ENCODE data around the gene LCP2. TPM values are rescaled to one million over a fixed set of nuclear protein-coding genes. Genes with fewer than 3 reads are reported as not detected.

The LCP2 gene
- not detected in 2 replicates for total RNA-seq (ENCODE audit: low replicate concordance)

GRCh38 chr5:170297589-170298462, at the start of gene LCP2:
Gene LCP2, minus strand, starts transcription at chr5:170297777. Its CDS starts 166 bp downstream, at chr5:170297611.
- Histone ChIP-seq H4K20me1 (ENCODE audit: low read depth) (no peaks in the 10 kb centered on the region), H3K4me3 (no peak within 1 kb of the TSS), H3K9ac (no peak within 1 kb of the TSS), H3K36me3 (no peaks in the 10 kb centered on the region), H3K9me3 (ENCODE audit: low read depth) (no peaks in the 10 kb centered on the region), H3K79me2 (ENCODE audit: low read depth) (no peaks in the 10 kb centered on the region), H3K4me1 (peaks cover 3% of the 10 kb centered on the region), H3F3A (ENCODE audit: low read depth) (no peaks in the 10 kb centered on the region), H3K4me2 (no peak within 1 kb of the TSS), H2AFZ (replicated peaks) (no peak within 1 kb of the TSS), H3K27ac (no peak within 1 kb of the TSS), H3K27me3 (no peaks in the 10 kb centered on the region)
- Mint-ChIP-seq H3K9me3 (peaks cover 2% of the 10 kb centered on the region), H3K27ac (peak within 1 kb of the TSS; percentile 43), H3K27me3 (ENCODE audit: insufficient read depth, low read depth) (peaks cover 2% of the 10 kb centered on the region), H3K4me3 (no peak within 1 kb of the TSS), H3K4me1 (peaks cover 9% of the 10 kb centered on the region), H3K36me3 (no peaks in the 10 kb centered on the region)
- TF ChIP-seq EZH2phosphoT487 (IDR thresholded peaks at IDR 0.05): no peak
- TF ChIP-seq EZH2 (IDR thresholded peaks at IDR 0.05): no peak
- TF ChIP-seq CTCF (IDR thresholded peaks at IDR 0.05): no peak
- no peak for DNase-seq (ENCODE audit: low spot score)

DNA sequence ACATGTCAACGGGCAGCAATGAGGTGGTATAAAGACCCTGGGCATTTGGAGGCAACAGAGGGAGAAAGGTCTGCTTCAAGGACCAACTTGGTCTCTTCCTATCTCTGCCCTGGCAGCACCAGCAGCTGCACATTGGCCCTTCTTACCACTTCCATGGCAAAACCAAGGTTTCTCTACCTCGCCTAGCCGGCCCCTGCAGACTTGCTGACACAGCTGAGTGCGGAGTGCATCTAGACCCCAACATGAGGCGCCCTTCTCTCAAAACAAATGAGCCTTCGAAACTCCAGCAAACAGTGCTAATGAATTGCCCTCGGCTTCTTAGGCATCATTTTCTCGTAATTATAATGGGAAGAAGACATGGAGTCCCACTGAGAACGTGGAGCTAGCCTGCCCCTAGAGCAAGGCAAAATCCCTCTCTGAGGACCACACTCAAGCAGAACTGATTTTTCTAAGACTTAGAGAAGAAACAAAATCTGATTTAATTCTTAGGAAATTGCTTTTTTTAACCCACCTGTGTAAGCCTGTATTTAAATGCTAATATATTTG, 49.5 kb upstream of the LCP2 start:
- Histone ChIP-seq H3F3A (ENCODE audit: low read depth) (no peaks in the 10 kb centered on the region), H3K9ac (no peak overlapping the region), H3K79me2 (ENCODE audit: low read depth) (no peaks in the 10 kb centered on the region), H3K36me3 (no peaks in the 10 kb centered on the region), H4K20me1 (ENCODE audit: low read depth) (no peaks in the 10 kb centered on the region), H3K4me2 (no peak overlapping the region), H3K4me3 (no peak overlapping the region), H3K9me3 (ENCODE audit: low read depth) (no peaks in the 10 kb centered on the region), H2AFZ (replicated peaks) (no peak overlapping the region), H3K27me3 (peaks cover 15% of the 10 kb centered on the region), H3K4me1 (peaks cover 15% of the 10 kb centered on the region), H3K27ac (no peak overlapping the region)
- H3K9me3 Mint-ChIP-seq: peaks cover 26% of the 10 kb centered on the region
- peaks cover 6% of the 10 kb centered on the region for H3K36me3 Mint-ChIP-seq
- DNase-seq (ENCODE audit: low spot score): no peak
- H3K27me3 Mint-ChIP-seq (ENCODE audit: insufficient read depth, low read depth): peaks cover 7% of the 10 kb centered on the region
- no peak overlapping the region for H3K27ac Mint-ChIP-seq
- no peak for TF ChIP-seq CTCF (IDR thresholded peaks at IDR 0.05)
- no peak for TF ChIP-seq EZH2phosphoT487 (IDR thresholded peaks at IDR 0.05)
- TF ChIP-seq EZH2 (IDR thresholded peaks at IDR 0.05): no peak
- H3K4me3 Mint-ChIP-seq: no peak overlapping the region
- H3K4me1 Mint-ChIP-seq: peaks cover 26% of the 10 kb centered on the region

DNA sequence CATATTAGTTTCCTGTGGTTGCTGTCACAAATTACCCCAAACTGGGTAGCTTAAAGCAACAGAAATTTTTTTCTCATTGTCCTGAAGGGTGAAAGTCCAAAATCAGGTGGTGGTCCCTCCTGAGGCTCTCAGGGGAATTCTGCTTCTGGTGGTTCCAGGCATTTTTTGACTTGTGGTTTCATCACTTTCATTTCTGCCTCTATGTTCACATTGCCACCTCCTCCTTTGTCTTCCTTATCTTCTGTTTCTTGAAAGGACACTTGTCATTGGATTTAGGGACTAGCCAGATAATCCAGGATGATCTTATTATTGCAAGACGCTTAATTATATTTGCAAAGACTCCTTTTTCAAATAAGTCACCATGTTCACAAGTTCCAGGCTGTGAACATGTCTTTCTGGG, 48.4 kb upstream of the LCP2 start:
- Histone ChIP-seq H3K9me3 (ENCODE audit: low read depth) (no peaks in the 10 kb centered on the region), H3K79me2 (ENCODE audit: low read depth) (no peaks in the 10 kb centered on the region), H3K4me1 (peaks cover 15% of the 10 kb centered on the region), H2AFZ (replicated peaks) (no peak overlapping the region), H4K20me1 (ENCODE audit: low read depth) (no peaks in the 10 kb centered on the region), H3K27me3 (peaks cover 3% of the 10 kb centered on the region), H3F3A (ENCODE audit: low read depth) (no peaks in the 10 kb centered on the region), H3K4me2 (no peak overlapping the region), H3K9ac (no peak overlapping the region), H3K36me3 (no peaks in the 10 kb centered on the region), H3K4me3 (no peak overlapping the region), H3K27ac (no peak overlapping the region)
- Mint-ChIP-seq H3K27ac (no peak overlapping the region), H3K27me3 (ENCODE audit: insufficient read depth, low read depth) (peaks cover 12% of the 10 kb centered on the region), H3K36me3 (peaks cover 6% of the 10 kb centered on the region), H3K9me3 (peaks cover 30% of the 10 kb centered on the region), H3K4me3 (no peak overlapping the region), H3K4me1 (peaks cover 26% of the 10 kb centered on the region)
- DNase-seq (ENCODE audit: low spot score): no peak
- TF ChIP-seq EZH2 (IDR thresholded peaks at IDR 0.05) (no peak), CTCF (IDR thresholded peaks at IDR 0.05) (no peak)
